ENCODE data around the gene P2RX5. TPM values are rescaled to one million over a fixed set of nuclear protein-coding genes. Genes with fewer than 3 reads are reported as not detected.
A peak's percentile ranks its signal among the peaks of the same experiment; 100 is the strongest.
"Not testable (repeated sequence)": the region's sequence is repeated elsewhere in the genome, so short reads cannot be mapped to it uniquely, and the experiment has no call there.

Gene P2RX5
- total and polyA plus RNA-seq, 2 donors: 108 to 122 TPM

DNA sequence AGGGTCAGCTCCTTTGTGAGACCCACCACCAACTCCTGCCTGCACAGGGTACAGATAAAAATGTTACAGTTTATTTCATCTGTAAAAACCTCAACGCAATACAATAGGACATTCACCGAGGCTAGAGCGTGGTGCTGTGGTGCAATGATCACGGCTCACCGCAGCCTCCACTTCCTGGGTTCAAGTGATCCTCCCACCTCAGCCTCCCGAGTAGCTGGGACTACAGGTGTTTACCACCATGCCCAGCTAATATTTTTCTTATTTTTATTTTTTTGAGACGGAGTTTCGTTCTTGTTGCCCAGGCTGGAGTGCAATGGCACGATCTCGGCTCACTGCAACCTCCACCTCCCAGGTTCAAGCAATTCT is 38.9 kb upstream of the P2RX5 start:
- Histone ChIP-seq H3K36me3 (ENCODE audit: control insufficient read depth in 2 of 2, insufficient read depth in 2 of 2, low read length in 1 of 2) (peaks cover 20 to 34% of the 10 kb centered on the region in 2 donors), H3K4me1 (ENCODE audit: control insufficient read depth in 2 of 2, insufficient read depth in 2 of 2, low read length in 2 of 2) (peaks cover 23 to 52% of the 10 kb centered on the region in 2 donors)
- 98% methylated on average over 10 of the region's 10 CpGs for WGBS
- not testable (repeated sequence) for DNase-seq (ENCODE audit: low read depth in 6 of 9, low spot score in 9 of 9); H3K9me3 ChIP-seq (ENCODE audit: control insufficient read depth in 2 of 2, insufficient read depth in 1 of 2, low read length in 1 of 2); H3K27ac ChIP-seq (ENCODE audit: low read depth in 1 of 2, low read length in 1 of 2); H3K4me3 ChIP-seq (ENCODE audit: low read length in 2 of 2); H3K27me3 ChIP-seq (ENCODE audit: control insufficient read depth in 2 of 2, insufficient read depth in 1 of 2, low read length in 1 of 2)

- H3K27me3 ChIP-seq (ENCODE audit: control insufficient read depth in 2 of 2, insufficient read depth in 1 of 2, low read length in 1 of 2): no peaks in the 10 kb centered on the region
- H3K4me1 ChIP-seq (ENCODE audit: control insufficient read depth in 2 of 2, insufficient read depth in 2 of 2, low read length in 2 of 2): peaks cover 0 to 37% of the 10 kb centered on the region in 2 donors
- H3K4me3 ChIP-seq (ENCODE audit: low read length in 2 of 2): no peak overlapping the region
- DNase-seq (ENCODE audit: low read depth in 6 of 9, low spot score in 9 of 9): no peak
- 89% methylated on average over 9 of the region's 9 CpGs for WGBS
- H3K36me3 ChIP-seq (ENCODE audit: control insufficient read depth in 2 of 2, insufficient read depth in 2 of 2, low read length in 1 of 2): peaks cover 28 to 56% of the 10 kb centered on the region in 2 donors
- H3K9me3 ChIP-seq (ENCODE audit: control insufficient read depth in 2 of 2, insufficient read depth in 1 of 2, low read length in 1 of 2): no peaks in the 10 kb centered on the region
- H3K27ac ChIP-seq (ENCODE audit: low read depth in 1 of 2, low read length in 1 of 2): no peak overlapping the region
These were observed 36.3 kb upstream of the P2RX5 start for GRCh38 chr17:3732210-3732621.

- H3K27me3 ChIP-seq (ENCODE audit: control insufficient read depth in 2 of 2, insufficient read depth in 1 of 2, low read length in 1 of 2): no peaks in the 10 kb centered on the region
- peaks cover 2 to 40% of the 10 kb centered on the region in 2 donors for H3K4me1 ChIP-seq (ENCODE audit: control insufficient read depth in 2 of 2, insufficient read depth in 2 of 2, low read length in 2 of 2)
- no peak overlapping the region for H3K4me3 ChIP-seq (ENCODE audit: low read length in 2 of 2)
- no peak for DNase-seq (ENCODE audit: low read depth in 6 of 9, low spot score in 9 of 9)
- no peaks in the 10 kb centered on the region for H3K9me3 ChIP-seq (ENCODE audit: control insufficient read depth in 2 of 2, insufficient read depth in 1 of 2, low read length in 1 of 2)
- 82% methylated on average over 9 of the region's 9 CpGs for WGBS
- H3K27ac ChIP-seq (ENCODE audit: low read depth in 1 of 2, low read length in 1 of 2): peak overlapping the region in 1 of 2 donors; percentile 3
- H3K36me3 ChIP-seq (ENCODE audit: control insufficient read depth in 2 of 2, insufficient read depth in 2 of 2, low read length in 1 of 2): peaks cover 28 to 69% of the 10 kb centered on the region in 2 donors
These were observed 35.0 kb upstream of the P2RX5 start for GRCh38 chr17:3730881-3731429.

- DNase-seq (ENCODE audit: low read depth in 6 of 9, low spot score in 9 of 9): peak in 1 of 9 donors; percentile 50
- H3K27me3 ChIP-seq (ENCODE audit: control insufficient read depth in 2 of 2, insufficient read depth in 1 of 2, low read length in 1 of 2): no peaks in the 10 kb centered on the region
- no peaks in the 10 kb centered on the region for H3K9me3 ChIP-seq (ENCODE audit: control insufficient read depth in 2 of 2, insufficient read depth in 1 of 2, low read length in 1 of 2)
- 97% methylated on average over 6 of the region's 6 CpGs for WGBS
- H3K4me1 ChIP-seq (ENCODE audit: control insufficient read depth in 2 of 2, insufficient read depth in 2 of 2, low read length in 2 of 2): peaks cover 2 to 48% of the 10 kb centered on the region in 2 donors
- no peak overlapping the region for H3K4me3 ChIP-seq (ENCODE audit: low read length in 2 of 2)
- H3K36me3 ChIP-seq (ENCODE audit: control insufficient read depth in 2 of 2, insufficient read depth in 2 of 2, low read length in 1 of 2): peaks cover 28 to 78% of the 10 kb centered on the region in 2 donors
- no peak overlapping the region for H3K27ac ChIP-seq (ENCODE audit: low read depth in 1 of 2, low read length in 1 of 2)
These were observed 33.9 kb upstream of the P2RX5 start for GRCh38 chr17:3729881-3730280.

DNA sequence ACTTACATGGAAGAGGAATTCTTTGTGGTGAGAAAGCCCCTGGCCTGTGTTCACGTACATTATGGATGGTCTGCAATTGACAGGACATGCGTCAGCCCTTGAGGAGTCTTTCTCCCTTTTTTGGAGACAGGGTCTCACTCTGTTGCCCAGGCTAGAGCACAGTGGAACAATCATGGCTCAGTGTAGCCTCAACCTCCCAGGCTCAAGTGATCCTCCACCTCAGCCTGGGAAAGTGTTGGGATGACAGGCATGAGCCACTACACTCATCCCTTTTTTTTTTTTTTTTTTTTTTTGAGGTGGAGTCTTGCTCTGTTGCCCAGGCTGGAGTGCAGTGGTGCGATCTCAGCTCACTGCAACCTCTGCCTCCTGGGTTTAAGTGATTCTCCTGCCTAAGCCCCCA is 32.1 kb upstream of the P2RX5 start:
- peaks cover 9 to 50% of the 10 kb centered on the region in 2 donors for H3K4me1 ChIP-seq (ENCODE audit: control insufficient read depth in 2 of 2, insufficient read depth in 2 of 2, low read length in 2 of 2)
- WGBS: 98% methylated on average over 3 of the region's 3 CpGs

DNA sequence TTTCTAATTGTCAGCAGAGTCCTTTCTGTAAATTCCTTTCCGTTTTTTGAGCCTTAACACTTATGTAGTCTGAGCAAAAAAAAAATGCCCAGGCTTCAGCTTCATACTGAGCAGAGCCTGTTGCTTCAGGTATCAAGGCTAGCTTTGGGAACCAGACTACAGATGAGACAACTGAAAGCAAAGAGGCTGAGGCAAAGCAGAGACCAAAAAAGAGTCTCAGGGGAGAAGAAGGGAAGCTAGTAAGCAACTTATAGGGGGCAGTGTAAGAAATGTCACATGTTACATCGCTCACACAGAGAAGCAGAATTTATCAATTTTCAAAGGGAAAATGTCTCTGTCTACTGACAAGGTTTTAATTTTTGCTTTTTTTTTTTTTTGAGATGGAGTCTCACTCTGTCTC is 31.1 kb upstream of the P2RX5 start:
- peaks cover 17 to 61% of the 10 kb centered on the region in 2 donors for H3K36me3 ChIP-seq (ENCODE audit: control insufficient read depth in 2 of 2, insufficient read depth in 2 of 2, low read length in 1 of 2)
- H3K4me3 ChIP-seq (ENCODE audit: low read length in 2 of 2): no peak overlapping the region
- 70% methylated on average over 2 of the region's 2 CpGs for whole genome bisulfite sequencing
- no peak for DNase-seq (ENCODE audit: low read depth in 6 of 9, low spot score in 9 of 9)
- H3K27me3 ChIP-seq (ENCODE audit: control insufficient read depth in 2 of 2, insufficient read depth in 1 of 2, low read length in 1 of 2): no peaks in the 10 kb centered on the region
- H3K9me3 ChIP-seq (ENCODE audit: control insufficient read depth in 2 of 2, insufficient read depth in 1 of 2, low read length in 1 of 2): peaks cover 0 to 4% of the 10 kb centered on the region in 2 donors
- H3K4me1 ChIP-seq (ENCODE audit: control insufficient read depth in 2 of 2, insufficient read depth in 2 of 2, low read length in 2 of 2): peaks cover 15 to 59% of the 10 kb centered on the region in 2 donors
- no peak overlapping the region for H3K27ac ChIP-seq (ENCODE audit: low read depth in 1 of 2, low read length in 1 of 2)

More for the DNA sequence above, 32.1 kb upstream of the P2RX5 start:
- H3K27ac ChIP-seq (ENCODE audit: low read depth in 1 of 2, low read length in 1 of 2); H3K27me3 ChIP-seq (ENCODE audit: control insufficient read depth in 2 of 2, insufficient read depth in 1 of 2, low read length in 1 of 2); DNase-seq (ENCODE audit: low read depth in 6 of 9, low spot score in 9 of 9); H3K9me3 ChIP-seq (ENCODE audit: control insufficient read depth in 2 of 2, insufficient read depth in 1 of 2, low read length in 1 of 2); H3K4me3 ChIP-seq (ENCODE audit: low read length in 2 of 2): not testable (repeated sequence)
- H3K36me3 ChIP-seq (ENCODE audit: control insufficient read depth in 2 of 2, insufficient read depth in 2 of 2, low read length in 1 of 2): peaks cover 19 to 69% of the 10 kb centered on the region in 2 donors

GRCh38 chr17:3724378-3725077 is 28.6 kb upstream of the P2RX5 start:
- no peaks in the 10 kb centered on the region for H3K27me3 ChIP-seq (ENCODE audit: control insufficient read depth in 2 of 2, insufficient read depth in 1 of 2, low read length in 1 of 2)
- H3K9me3 ChIP-seq (ENCODE audit: control insufficient read depth in 2 of 2, insufficient read depth in 1 of 2, low read length in 1 of 2): peaks cover 0 to 4% of the 10 kb centered on the region in 2 donors
- no peak for DNase-seq (ENCODE audit: low read depth in 6 of 9, low spot score in 9 of 9)
- WGBS: 31% methylated on average over 27 of the region's 27 CpGs
- peak overlapping the region; percentile 83 to 100 for H3K4me3 ChIP-seq (ENCODE audit: low read length in 2 of 2)
- no peak overlapping the region for H3K27ac ChIP-seq (ENCODE audit: low read depth in 1 of 2, low read length in 1 of 2)
- H3K4me1 ChIP-seq (ENCODE audit: control insufficient read depth in 2 of 2, insufficient read depth in 2 of 2, low read length in 2 of 2): peaks cover 15 to 69% of the 10 kb centered on the region in 2 donors
- H3K36me3 ChIP-seq (ENCODE audit: control insufficient read depth in 2 of 2, insufficient read depth in 2 of 2, low read length in 1 of 2): peaks cover 8 to 54% of the 10 kb centered on the region in 2 donors

GRCh38 chr17:3723556-3724377 is 27.8 kb upstream of the P2RX5 start, which contains the start of gene HASPIN:
TSS of gene HASPIN (plus strand) at chr17:3723903. CDS start at chr17:3723936, 33 bp downstream.
- H3K36me3 ChIP-seq (ENCODE audit: control insufficient read depth in 2 of 2, insufficient read depth in 2 of 2, low read length in 1 of 2): peaks cover 2 to 51% of the 10 kb centered on the region in 2 donors
- H3K4me3 ChIP-seq (ENCODE audit: low read length in 2 of 2): peak within 1 kb of the TSS; percentile 83 to 100
- no peaks in the 10 kb centered on the region for H3K27me3 ChIP-seq (ENCODE audit: control insufficient read depth in 2 of 2, insufficient read depth in 1 of 2, low read length in 1 of 2)
- WGBS: under 1% methylated on average over 98 of the region's 98 CpGs
- peak within 1 kb of the TSS; percentile 94 to 95 for H3K27ac ChIP-seq (ENCODE audit: low read depth in 1 of 2, low read length in 1 of 2)
- DNase-seq (ENCODE audit: low read depth in 6 of 9, low spot score in 9 of 9): peak in 8 of 9 donors; percentile 80 to 96 (median 92)
- H3K9me3 ChIP-seq (ENCODE audit: control insufficient read depth in 2 of 2, insufficient read depth in 1 of 2, low read length in 1 of 2): peaks cover 0 to 4% of the 10 kb centered on the region in 2 donors
- H3K4me1 ChIP-seq (ENCODE audit: control insufficient read depth in 2 of 2, insufficient read depth in 2 of 2, low read length in 2 of 2): peaks cover 15 to 61% of the 10 kb centered on the region in 2 donors

All from thymus (tissue), 11 donors.